HL-60 (cell line): ENCODE results near the gene DNAJC17.

Experiments
- DNase-seq, 2 experiments: peaks; one replicate each; pipeline ENCODE4 v3.0.0-alpha.2; 2010 to 2020; ENCODE audit warnings: low read depth in 1 of 2, low spot score in 1 of 2
- H3K27ac ChIP-seq: fragments of 250-450 bp; sonication (Bioruptor Pico); replicated peaks from 2 replicates; pipeline ENCODE4 v1.5.1; 2020; ENCODE audit warnings: mild to moderate bottlenecking, moderate library complexity
- H3K27me3 ChIP-seq: fragments of 250-450 bp; sonication (Bioruptor Pico); 2 replicates; pipeline ENCODE4 v1.5.1; 2021; ENCODE audit warnings: mild to moderate bottlenecking, moderate library complexity; ENCODE audit not compliant: insufficient read depth, poor library complexity, severe bottlenecking
- H3K4me3 ChIP-seq: replicated peaks from 2 replicates; pipeline ENCODE4 v1.5.1; 2011; ENCODE audit warnings: mild to moderate bottlenecking, control low read depth, low read length; ENCODE audit not compliant: insufficient read depth
- CTCF ChIP-seq: IDR thresholded peaks from one replicate; pipeline ENCODE4 v1.5.1; 2011; ENCODE audit warnings: low read length, control low read depth, inconsistent platforms; ENCODE audit not compliant: insufficient read depth
- GABPA ChIP-seq: IDR thresholded peaks from 2 replicates; pipeline ENCODE4 v1.6.1; 2012; ENCODE audit warnings: low read depth
- POLR2AphosphoS5 ChIP-seq: IDR thresholded peaks from 2 replicates; pipeline ENCODE4 v1.6.1; 2012; ENCODE audit warnings: low read depth
- REST ChIP-seq: IDR thresholded peaks from 2 replicates; pipeline ENCODE4 v1.6.1; 2012; ENCODE audit warnings: low read depth; ENCODE audit not compliant: insufficient replicate concordance
- SPI1 ChIP-seq: IDR thresholded peaks from 2 replicates; pipeline ENCODE4 v1.6.1; 2012; ENCODE audit warnings: low read depth, mild to moderate bottlenecking, borderline replicate concordance

Gene DNAJC17

GRCh38 chr15:40843261-40843884 is 36.1 kb upstream of the DNAJC17 start:
- Histone ChIP-seq H3K27ac (no peak overlapping the region), H3K4me3 (no peak overlapping the region), H3K27me3 (peaks cover 4% of the 10 kb centered on the region)
- DNase-seq: no peak
- no peak for TF ChIP-seq GABPA
- no peak for TF ChIP-seq REST
- no peak for TF ChIP-seq SPI1
- no peak for TF ChIP-seq POLR2AphosphoS5
- no peak for TF ChIP-seq CTCF

- H3K4me3 ChIP-seq: no peak overlapping the region
- TF ChIP-seq GABPA (no peak), REST (no peak), CTCF (no peak), POLR2AphosphoS5 (no peak), SPI1 (no peak)
- H3K27me3 ChIP-seq: peaks cover 4% of the 10 kb centered on the region
- no peak for DNase-seq
- H3K27ac ChIP-seq: no peak overlapping the region
Observed at GRCh38 chr15:40841741-40842140, 34.5 kb upstream of the DNAJC17 start.

GRCh38 chr15:40838756-40839155 is 31.5 kb upstream of the DNAJC17 start:
- DNase-seq: no peak
- no peak overlapping the region for H3K27ac ChIP-seq
- TF ChIP-seq POLR2AphosphoS5 (no peak), CTCF (no peak), GABPA (no peak), REST (no peak)
- no peak overlapping the region for H3K4me3 ChIP-seq
- H3K27me3 ChIP-seq: peaks cover 2% of the 10 kb centered on the region
